Naive B cell (primary cell): Measurements from ENCODE around the gene TPPP. TPM values are rescaled to one million over a fixed set of nuclear protein-coding genes. Genes with fewer than 3 reads are reported as not detected.
"Not testable (repeated sequence)": the region's sequence is repeated elsewhere in the genome, so short reads cannot be mapped to it uniquely, and the experiment has no call there.

ENCODE experiments used
- ATAC-seq, 2 donors: fragments of 150-1000 bp; cut with Tn5 transposase; 2 replicates each; pipeline ENCODE4 v1.10.0; 2021; ENCODE audit warnings: low read depth in 2 of 2, mild to moderate bottlenecking in 2 of 2, moderate library complexity in 2 of 2
- DNase-seq: peaks from one replicate; pipeline ENCODE4 v3.0.0; 2022
- H3K27ac Mint-ChIP-seq, 6 donors: one replicate each; pipeline ENCODE4 v1.8.0; 2020 to 2022; ENCODE audit warnings: mild to moderate bottlenecking in 6 of 6, mixed read lengths in 6 of 6, moderate library complexity in 5 of 6, inconsistent platforms in 2 of 6
- H3K27me3 Mint-ChIP-seq, 3 donors: one replicate each; pipeline ENCODE4 v1.8.0; 2021 to 2022; ENCODE audit warnings: mixed read lengths in 3 of 3, mild to moderate bottlenecking in 1 of 3
- H3K36me3 Mint-ChIP-seq, 2 donors: one replicate each; pipeline ENCODE4 v1.8.0; 2020 to 2022; ENCODE audit warnings: mixed read lengths in 2 of 2, inconsistent platforms in 1 of 2, mild to moderate bottlenecking in 1 of 2
- H3K4me1 Mint-ChIP-seq, 3 donors: one replicate each; pipeline ENCODE4 v1.8.0; 2020 to 2022; ENCODE audit warnings: mixed read lengths in 3 of 3, inconsistent platforms in 1 of 3, mild to moderate bottlenecking in 1 of 3, moderate library complexity in 1 of 3
- H3K4me3 Mint-ChIP-seq, 8 donors: one replicate each; pipeline ENCODE4 v1.8.0; 2020 to 2022; ENCODE audit warnings: mild to moderate bottlenecking in 8 of 8, mixed read lengths in 8 of 8, moderate library complexity in 8 of 8, inconsistent platforms in 2 of 8
- H3K9me3 Mint-ChIP-seq, 7 donors: one replicate each; pipeline ENCODE4 v1.8.0; 2020 to 2022; ENCODE audit warnings: mixed read lengths in 7 of 7, mild to moderate bottlenecking in 5 of 7, inconsistent platforms in 2 of 7, moderate library complexity in 1 of 7
- polyA plus RNA-seq, 6 donors: library from polyadenylated mRNA; unstranded; fragments of 300-500 nt; fragmentation: Illumina TruSeq; gene quantifications; one replicate each; pipeline ENCODE4 v1.2.3, GENCODE V29; 2021; ENCODE audit warnings: low read depth in 6 of 6

TPPP gene
- polyA plus RNA-seq, 6 donors from 2014 or later: 0.11 TPM; not detected in 5

DNA sequence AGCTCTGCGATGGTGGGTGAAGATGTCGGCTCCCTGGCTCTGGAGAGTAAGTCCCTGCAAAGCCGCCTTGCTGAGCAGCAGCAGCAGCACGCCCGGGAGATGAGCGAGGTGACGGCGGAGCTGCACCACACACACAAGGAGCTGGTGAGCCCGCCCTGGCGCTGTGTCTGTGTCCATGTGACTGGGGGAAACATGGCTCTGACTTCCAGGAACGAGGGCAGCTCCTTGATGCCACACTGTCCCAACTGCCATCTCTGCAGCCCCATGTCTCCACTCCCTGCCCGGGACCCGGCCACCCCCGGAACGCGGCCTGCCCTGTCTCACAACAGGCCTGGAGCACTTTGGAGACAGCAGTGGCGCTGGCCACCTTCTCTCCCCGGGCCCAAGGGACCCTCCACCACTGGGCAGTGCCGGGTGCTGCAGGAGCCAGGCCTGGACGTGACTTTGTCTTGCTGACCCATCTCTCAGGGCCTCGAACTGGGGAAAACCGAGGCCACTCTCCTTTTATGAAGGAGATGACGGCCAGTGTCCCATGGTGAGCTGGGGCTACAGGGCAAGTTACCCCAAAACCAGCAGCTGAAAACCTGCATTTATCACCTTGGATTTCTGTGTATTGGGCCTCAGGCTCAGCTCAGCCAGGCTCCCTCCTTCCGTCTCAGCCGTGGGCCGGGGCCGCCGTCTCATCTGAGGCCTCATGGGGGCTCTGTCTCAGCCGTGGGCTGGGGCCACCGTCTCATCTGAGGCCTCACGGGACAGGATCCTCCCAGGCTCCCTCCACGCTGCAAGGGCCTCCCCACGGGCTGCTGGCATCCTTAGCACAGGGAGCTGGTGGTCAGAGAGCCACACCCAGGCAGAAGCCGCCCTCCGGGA lies 52.5 kb downstream of the TPPP start:
- ATAC-seq (no peak), DNase-seq (no peak)
- H3K4me3 Mint-ChIP-seq: no peak overlapping the region
- H3K36me3 Mint-ChIP-seq: peaks cover 14 to 27% of the 10 kb centered on the region in 2 donors
- no peaks in the 10 kb centered on the region for H3K27me3 Mint-ChIP-seq
- peaks cover 0 to 2% (median 0%) of the 10 kb centered on the region in 7 donors for H3K9me3 Mint-ChIP-seq
- peak overlapping the region in 2 of 6 donors; percentile 64 to 74 for H3K27ac Mint-ChIP-seq
- peaks cover 9 to 21% (median 14%) of the 10 kb centered on the region in 3 donors for H3K4me1 Mint-ChIP-seq

DNA sequence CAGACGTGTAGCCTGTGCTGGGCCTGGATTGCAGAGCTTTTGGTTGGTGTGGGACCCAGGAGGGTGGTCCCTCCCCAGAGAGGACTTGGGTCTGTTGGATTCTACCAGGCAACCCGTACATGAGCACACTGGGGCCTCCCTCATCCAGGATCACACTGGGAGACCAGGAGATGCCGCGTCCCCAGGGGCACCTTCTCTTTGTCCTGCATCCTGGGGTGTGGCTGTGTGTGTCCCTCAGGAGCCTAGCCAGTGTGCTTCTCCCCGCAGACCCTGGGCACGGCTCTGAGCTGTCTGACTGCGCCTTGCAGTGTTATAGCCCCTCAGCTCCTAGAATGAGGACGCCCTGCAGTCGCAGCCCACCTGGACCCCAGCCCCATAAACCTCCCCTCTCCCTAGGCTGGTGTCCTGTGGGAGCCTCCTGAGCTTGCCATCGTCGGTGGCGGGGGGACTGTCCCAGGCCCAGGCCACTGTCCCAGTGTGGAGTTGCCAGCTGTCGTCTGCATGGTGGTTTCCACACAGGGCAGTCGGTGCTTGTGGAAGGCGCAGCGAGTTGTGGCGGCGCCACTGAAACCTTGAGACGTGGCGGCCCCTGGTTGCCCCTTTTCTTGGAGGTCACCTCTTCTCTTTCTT lies 53.5 kb downstream of the TPPP start:
- ATAC-seq (no peak), DNase-seq (no peak)
- peaks cover 0 to 6% (median 0%) of the 10 kb centered on the region in 7 donors for H3K9me3 Mint-ChIP-seq
- peaks cover 21 to 37% of the 10 kb centered on the region in 2 donors for H3K36me3 Mint-ChIP-seq
- no peak overlapping the region for H3K4me3 Mint-ChIP-seq
- H3K4me1 Mint-ChIP-seq: peaks cover 9 to 19% (median 13%) of the 10 kb centered on the region in 3 donors
- H3K27me3 Mint-ChIP-seq: no peaks in the 10 kb centered on the region
- H3K27ac Mint-ChIP-seq: no peak overlapping the region

DNA sequence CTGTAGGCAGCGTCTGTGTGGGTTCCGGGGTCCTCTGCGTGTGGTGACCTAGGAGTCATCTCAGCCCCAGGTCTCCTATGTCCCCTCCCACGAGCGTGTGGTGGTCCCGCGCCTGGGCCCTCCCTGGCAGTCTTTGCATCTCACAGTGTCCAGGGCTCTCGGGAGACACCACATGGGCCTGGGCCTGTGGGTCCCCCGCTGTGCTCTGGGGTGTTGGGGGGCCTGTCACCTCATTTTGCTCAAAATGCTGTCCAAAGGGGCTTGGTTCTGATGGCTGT lies 54.0 kb downstream of the TPPP start:
- peak overlapping the region in 1 of 6 donors; percentile 62 for H3K27ac Mint-ChIP-seq
- H3K36me3 Mint-ChIP-seq: peaks cover 24 to 39% of the 10 kb centered on the region in 2 donors
- H3K9me3 Mint-ChIP-seq: peaks cover 0 to 6% (median 0%) of the 10 kb centered on the region in 7 donors

DNA sequence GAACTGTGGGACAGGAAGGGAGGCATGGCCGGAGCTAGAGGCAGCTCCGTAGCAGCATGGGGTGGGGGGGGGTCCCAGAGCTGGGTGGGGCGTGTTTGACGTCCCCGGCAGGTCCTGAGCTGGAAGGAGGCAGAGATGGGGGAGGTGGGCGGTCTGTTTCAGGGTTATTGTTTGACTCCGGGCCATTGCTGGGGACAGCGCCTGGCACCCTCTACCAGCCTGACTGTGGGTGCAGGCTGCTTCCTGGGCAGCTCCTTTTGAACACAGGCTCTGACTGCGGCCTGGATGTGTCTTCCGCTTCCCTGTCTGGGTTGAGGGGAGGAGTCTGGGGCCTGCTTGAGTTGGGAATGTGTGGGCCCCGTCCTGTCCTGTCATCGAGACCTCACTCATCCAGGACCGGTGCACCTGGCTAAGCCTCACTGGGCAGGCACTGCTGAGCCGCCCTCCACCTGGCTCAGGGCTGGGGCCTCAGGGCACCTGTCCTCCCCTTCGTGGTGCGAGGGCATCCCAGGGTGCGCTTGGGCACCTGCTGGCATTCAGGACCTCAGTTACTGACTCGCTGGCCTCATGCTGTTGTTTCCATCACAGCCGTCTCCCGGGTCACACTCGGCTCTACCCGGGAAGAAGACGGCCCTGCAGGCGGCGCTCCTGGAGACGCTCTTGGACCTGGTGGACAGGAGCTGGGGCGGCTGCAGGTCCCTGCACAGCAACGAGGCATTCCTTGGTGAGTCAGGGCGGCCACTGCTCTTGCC lies 54.5 kb downstream of the TPPP start:
- Mint-ChIP-seq H3K9me3 (peaks cover 0 to 6% (median 0%) of the 10 kb centered on the region in 7 donors), H3K4me1 (peaks cover 3 to 8% (median 6%) of the 10 kb centered on the region in 3 donors), H3K27me3 (no peaks in the 10 kb centered on the region), H3K27ac (peak overlapping the region in 1 of 6 donors; percentile 62), H3K36me3 (peaks cover 24 to 39% of the 10 kb centered on the region in 2 donors), H3K4me3 (no peak overlapping the region)
- no peak for DNase-seq
- no peak for ATAC-seq

More for the DNA sequence above, 54.0 kb downstream of the TPPP start:
- no peak overlapping the region for H3K4me3 Mint-ChIP-seq
- ATAC-seq (no peak), DNase-seq (no peak)
- no peaks in the 10 kb centered on the region for H3K27me3 Mint-ChIP-seq
- peaks cover 5 to 14% (median 9%) of the 10 kb centered on the region in 3 donors for H3K4me1 Mint-ChIP-seq

DNA sequence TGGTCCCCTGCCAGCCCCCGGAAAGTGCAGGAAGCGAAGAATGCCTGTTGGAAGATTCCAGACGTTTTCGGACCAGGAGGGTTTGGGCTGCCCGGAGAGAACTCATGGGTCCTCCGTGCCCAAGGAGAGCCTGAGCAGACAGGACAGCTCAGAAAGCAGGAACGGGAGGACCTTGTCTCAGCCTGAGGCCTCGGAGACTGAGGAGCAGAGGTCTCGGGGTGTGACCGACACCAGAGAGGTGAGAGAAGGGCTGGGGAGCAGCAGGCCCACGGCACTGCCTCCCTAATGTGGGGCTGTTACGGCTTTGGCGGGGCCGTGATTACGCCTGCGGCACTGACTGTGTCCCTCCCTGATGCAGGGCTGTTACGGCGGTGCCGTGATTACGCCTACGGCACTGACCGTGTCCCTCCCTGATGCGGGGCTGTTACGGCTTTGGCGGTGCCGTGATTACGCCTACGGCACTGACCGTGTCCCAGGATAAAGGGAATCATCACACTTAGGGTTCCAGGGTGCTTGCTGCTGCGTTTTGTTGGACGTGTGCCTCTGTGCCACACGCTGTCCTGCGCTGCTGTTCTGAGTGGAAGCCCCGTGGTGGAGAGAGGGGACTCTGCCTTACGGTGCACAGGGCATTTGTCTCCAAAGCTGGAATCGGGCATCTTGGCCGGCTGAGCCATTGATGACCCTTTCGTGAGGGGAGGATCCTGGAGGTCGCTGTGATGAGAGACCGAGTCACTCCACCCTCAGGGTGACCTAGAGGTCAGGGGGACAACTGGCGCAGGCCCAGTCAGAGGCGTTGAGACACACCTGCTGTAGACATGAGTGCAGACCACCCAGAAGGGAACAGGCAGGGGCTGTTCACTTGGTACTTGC lies 55.3 kb downstream of the TPPP start:
- no peak for ATAC-seq
- Mint-ChIP-seq H3K9me3 (peaks cover 0 to 6% (median 0%) of the 10 kb centered on the region in 7 donors), H3K27ac (peak overlapping the region in 1 of 6 donors; percentile 73), H3K4me1 (no peaks in the 10 kb centered on the region), H3K36me3 (peaks cover 24 to 39% of the 10 kb centered on the region in 2 donors), H3K4me3 (no peak overlapping the region), H3K27me3 (no peaks in the 10 kb centered on the region)
- no peak for DNase-seq

DNA sequence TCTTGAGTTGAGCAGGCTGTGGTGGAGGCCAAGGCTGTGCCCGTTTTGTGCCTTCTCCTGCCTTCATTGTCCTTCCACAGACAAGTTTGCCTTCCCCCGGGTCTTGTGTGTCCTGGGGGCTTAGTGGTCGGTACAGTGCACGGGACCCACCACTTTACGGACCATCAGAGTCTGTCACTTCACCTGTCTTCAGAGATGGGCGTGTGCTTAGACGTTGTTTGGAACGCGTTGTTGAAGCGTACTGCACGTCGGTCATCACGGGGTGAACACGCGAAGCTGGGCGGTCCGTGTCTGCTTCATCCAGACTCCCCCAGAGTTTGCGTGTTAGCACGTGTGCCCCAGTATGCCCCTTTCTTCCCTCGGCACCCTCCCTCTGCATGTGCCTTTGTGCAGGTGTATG lies 56.2 kb downstream of the TPPP start:
- Mint-ChIP-seq H3K4me1 (no peaks in the 10 kb centered on the region), H3K27me3 (no peaks in the 10 kb centered on the region), H3K27ac (no peak overlapping the region), H3K4me3 (peak overlapping the region in 1 of 8 donors; percentile 16), H3K36me3 (peaks cover 24 to 39% of the 10 kb centered on the region in 2 donors), H3K9me3 (peaks cover 0 to 6% (median 0%) of the 10 kb centered on the region in 7 donors)
- ATAC-seq: no peak
- DNase-seq: no peak

DNA sequence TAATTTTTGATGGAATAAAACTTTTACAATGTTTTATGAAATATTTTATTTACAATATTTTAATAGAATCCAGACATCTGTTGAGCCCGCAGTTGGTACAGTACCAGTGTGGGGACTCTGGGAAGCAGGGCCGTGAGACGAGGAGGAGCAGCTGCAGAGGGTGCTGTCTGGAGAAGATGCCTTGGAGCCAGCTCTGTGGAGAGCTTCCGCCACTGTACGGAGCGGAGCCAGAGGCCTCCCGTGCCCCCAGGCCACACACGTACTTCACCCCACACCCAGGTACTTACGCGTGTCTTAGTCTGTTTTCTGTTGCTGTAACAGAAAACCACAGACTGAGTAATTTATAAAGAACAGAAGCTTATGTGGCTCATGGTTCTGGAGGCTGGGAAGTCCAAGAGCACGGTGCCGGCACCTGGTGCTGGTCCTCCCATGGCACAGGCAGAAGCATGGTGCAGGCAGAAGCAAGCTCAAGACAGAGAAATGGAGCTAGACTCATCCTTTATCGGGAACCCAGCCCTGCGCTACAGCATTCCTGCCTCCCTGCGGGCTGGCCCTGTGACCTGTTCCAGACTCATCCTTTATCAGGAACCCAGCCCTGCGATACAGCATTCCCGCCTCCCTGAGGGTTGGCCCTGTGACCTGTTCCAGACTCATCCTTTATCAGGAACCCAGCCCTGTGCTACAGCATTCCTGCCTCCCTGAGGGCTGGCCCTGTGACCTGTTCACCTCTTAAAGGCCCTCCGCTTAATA lies 57.7 kb downstream of the TPPP start:
- H3K4me3 Mint-ChIP-seq: no peak overlapping the region
- H3K9me3 Mint-ChIP-seq: peaks cover 0 to 6% (median 0%) of the 10 kb centered on the region in 7 donors
- no peak for DNase-seq
- H3K27ac Mint-ChIP-seq: no peak overlapping the region
- no peak for ATAC-seq
- peaks cover 24 to 39% of the 10 kb centered on the region in 2 donors for H3K36me3 Mint-ChIP-seq
- no peaks in the 10 kb centered on the region for H3K27me3 Mint-ChIP-seq
- no peaks in the 10 kb centered on the region for H3K4me1 Mint-ChIP-seq

DNA sequence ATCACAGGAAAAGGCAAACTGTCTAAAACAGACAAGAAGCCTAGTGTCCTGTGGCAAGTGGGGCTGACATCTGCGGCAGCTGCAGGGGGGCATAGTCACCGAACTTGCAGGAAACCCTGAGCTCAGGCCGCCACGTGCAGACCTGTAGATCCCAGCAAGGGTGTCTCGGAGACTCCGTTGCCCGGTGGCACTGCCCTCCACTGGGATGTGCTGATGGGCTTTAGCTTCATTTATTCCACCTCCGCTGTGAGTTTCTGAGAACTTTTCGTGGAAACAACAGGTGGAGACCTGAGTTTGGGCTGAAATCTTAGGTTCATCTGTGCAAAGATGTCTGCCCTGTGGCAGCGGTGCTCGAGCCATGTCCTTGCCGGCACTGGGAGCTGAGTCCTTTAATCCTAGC lies 59.0 kb downstream of the TPPP start:
- ATAC-seq (no peak), DNase-seq (no peak)
- H3K36me3 Mint-ChIP-seq: peaks cover 24 to 32% of the 10 kb centered on the region in 2 donors
- no peaks in the 10 kb centered on the region for H3K4me1 Mint-ChIP-seq
- peaks cover 0 to 6% (median 0%) of the 10 kb centered on the region in 7 donors for H3K9me3 Mint-ChIP-seq
- no peak overlapping the region for H3K4me3 Mint-ChIP-seq
- H3K27me3 Mint-ChIP-seq: no peaks in the 10 kb centered on the region
- no peak overlapping the region for H3K27ac Mint-ChIP-seq

DNA sequence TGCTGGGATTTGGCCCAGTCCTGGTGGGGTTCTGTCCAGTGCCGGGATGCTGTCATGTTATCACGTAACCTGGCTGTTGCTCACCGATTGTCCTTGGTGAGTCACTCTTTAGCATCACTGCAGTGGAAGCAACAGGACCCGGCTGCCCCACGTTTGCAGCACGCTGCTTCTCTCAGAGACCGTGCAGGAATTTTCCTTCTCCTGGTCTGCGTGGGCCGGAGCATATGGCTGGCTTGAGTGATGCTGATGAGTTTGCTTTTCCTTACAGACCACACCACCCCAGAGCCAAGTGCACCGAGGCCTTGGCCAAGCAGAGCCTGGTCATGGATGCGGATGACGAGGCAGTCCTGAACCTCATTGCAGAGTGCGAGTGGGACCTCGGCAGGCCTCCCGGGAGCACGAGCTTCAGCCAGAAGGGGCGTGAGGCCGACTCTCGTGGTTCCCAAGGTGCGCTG lies 59.6 kb downstream of the TPPP start:
- peaks cover 0 to 6% (median 0%) of the 10 kb centered on the region in 7 donors for H3K9me3 Mint-ChIP-seq
- no peaks in the 10 kb centered on the region for H3K4me1 Mint-ChIP-seq
- H3K27ac Mint-ChIP-seq: no peak overlapping the region
- ATAC-seq: no peak
- no peak overlapping the region for H3K4me3 Mint-ChIP-seq
- H3K27me3 Mint-ChIP-seq: no peaks in the 10 kb centered on the region
- H3K36me3 Mint-ChIP-seq: peaks cover 24 to 32% of the 10 kb centered on the region in 2 donors
- no peak for DNase-seq

DNA sequence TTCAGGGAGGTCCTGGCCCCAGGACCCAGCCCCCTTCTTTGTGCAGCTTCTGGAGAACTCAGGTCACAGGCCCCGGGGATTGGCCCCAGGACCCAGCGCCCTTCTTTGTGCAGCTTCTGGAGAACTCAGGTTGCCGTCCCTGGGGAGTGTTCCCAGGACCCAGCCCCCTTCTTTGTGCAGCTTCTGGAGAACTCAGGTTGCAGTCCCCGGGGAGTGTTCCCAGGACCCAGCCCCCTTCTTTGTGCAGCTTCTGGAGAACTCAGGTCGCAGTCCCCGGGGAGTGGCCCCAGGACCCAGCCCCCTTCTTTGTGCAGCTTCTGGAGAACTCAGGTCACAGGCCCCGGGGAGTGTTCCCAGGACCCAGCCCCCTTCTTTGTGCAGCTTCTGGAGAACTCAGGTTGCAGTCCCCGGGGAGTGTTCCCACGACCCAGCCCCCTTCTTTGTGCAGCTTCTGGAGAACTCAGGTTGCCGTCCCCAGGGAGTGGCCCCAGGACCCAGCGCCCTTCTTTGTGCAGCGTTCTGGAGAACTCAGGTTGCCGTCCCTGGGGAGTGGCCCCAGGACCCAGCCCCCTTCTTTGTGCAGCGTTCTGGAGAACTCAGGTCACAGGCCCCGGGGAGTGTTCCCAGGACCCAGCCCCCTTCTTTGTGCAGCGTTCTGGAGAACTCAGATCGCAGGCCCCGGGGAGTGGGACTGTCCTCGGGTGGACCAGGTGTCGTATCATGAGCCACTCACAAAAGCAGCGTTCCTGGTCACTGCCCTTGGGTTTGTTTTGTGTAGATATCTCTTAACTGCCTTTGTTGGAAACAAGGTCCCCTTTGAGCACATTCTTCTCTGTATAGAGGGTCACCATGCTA lies 64.6 kb downstream of the TPPP start:
- Mint-ChIP-seq H3K4me3 (peak overlapping the region in 1 of 8 donors; percentile 21), H3K36me3 (peaks cover 12% of the 10 kb centered on the region in 2 donors)
- H3K27me3 Mint-ChIP-seq, H3K9me3 Mint-ChIP-seq, H3K4me1 Mint-ChIP-seq, ATAC-seq, H3K27ac Mint-ChIP-seq, DNase-seq: not testable (repeated sequence)

DNA sequence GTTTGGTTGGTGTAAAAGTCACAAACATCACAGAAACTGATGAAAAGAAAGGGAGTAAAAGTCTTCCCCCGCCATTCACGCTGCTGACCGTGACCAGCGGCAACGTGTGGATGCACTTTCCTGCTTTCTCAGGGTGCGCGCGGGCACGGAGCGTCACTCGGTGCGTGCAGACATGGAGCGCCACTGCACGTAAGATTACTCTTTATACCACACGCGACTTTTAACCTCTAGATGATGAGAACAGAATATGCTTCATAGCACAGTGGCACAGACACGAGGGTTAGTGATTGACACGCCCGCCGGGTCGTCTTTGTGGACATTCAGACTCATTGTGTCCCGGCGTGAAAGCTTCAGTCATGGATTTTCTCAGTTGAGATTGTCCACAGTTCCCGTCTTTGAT lies 65.3 kb downstream of the TPPP start:
- DNase-seq (no peak), ATAC-seq (no peak)
- Mint-ChIP-seq H3K27me3 (no peaks in the 10 kb centered on the region), H3K9me3 (no peaks in the 10 kb centered on the region), H3K4me1 (no peaks in the 10 kb centered on the region), H3K27ac (no peak overlapping the region), H3K36me3 (peaks cover 12% of the 10 kb centered on the region in 2 donors), H3K4me3 (no peak overlapping the region)
